HG02852 (cell line): ENCODE results near the gene MAD1L1.

Experiments used
- ATAC-seq: cut with Tn5 transposase; IDR thresholded peaks from one replicate; pipeline ENCODE4 v1.9.1; 2021; ENCODE audit warnings: mild to moderate bottlenecking, moderate library complexity; ENCODE audit not compliant: unreplicated experiment

The MAD1L1 gene

DNA sequence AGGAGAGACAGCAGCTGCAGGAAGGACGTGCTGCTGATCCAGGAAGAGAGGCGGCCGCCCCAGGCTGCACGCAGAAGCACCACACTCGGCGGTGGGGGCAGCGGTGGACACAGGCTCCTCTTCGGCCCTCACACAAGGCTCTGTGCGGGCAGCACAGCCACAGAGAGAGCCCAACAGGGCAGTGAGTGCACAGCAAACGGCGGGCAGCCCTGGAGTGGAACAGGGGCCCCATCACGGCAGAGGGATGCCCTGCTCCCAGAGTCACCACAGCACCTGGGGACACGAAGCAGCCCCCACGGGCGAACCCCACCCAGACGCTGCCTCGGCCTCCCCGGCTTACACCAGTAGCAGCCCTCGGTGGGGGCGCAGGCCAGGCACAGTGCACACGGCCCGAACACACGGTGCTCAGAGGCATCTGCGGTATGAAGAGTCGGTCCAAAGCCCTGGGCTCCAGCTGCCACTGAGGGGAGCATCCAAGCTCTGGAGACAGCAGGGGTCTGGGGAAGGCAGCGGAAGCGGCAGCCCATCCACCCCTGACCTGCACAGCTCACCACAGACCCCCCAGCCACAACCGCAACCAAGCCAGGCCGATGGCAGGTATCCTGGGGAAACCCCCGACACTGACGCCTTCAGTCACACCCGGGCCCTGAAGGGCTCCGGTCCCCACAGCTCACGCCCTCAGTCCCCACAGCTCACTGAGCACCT is 26.1 kb upstream of the MAD1L1 start:
- peak; percentile 76 for ATAC-seq

DNA sequence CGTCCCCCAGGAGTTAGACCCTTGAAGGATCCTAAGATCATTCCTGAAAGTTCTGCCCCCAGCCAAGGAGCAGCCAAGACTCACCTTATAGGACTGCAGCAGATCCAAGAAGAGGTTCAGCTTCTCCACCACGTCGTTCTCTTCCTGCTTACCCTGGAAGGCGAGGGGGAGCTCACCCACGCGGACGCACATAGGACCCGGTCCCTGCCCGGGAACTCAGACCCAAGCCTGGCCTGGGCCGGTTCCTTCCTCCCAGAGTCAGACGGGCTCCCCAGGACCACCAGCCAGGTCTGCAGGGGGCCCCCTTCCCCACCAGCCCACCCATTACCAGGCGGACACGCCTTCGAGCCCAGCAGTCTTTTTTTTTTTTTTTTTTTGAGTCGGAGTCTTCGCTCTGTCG is 24.9 kb upstream of the MAD1L1 start:
- no peak for ATAC-seq

DNA sequence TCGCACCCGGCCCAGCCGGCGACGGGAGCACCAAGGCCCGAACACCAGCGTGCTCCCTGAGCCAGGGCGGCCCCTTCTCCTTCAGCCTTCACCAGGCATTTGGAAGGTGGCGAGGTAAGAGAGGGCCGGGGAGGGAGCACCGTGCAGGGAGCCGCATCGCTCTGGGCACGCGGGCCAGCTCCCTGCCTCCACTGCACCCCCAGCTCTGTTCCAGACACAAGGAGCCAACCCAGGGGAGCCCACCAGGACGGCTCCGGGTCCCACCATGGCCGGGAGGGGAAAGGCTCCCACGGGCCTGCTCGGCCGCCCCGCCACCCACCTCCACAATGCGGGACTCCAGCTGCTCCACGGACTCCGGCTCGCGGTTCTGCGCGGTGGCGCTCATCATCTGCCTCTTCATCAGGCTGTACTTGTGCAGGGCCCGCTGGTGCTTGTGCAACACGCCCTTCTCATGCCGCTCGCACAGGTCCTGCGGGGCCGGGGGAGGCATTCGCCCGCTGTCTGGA is 24.4 kb upstream of the MAD1L1 start:
- no peak for ATAC-seq

DNA sequence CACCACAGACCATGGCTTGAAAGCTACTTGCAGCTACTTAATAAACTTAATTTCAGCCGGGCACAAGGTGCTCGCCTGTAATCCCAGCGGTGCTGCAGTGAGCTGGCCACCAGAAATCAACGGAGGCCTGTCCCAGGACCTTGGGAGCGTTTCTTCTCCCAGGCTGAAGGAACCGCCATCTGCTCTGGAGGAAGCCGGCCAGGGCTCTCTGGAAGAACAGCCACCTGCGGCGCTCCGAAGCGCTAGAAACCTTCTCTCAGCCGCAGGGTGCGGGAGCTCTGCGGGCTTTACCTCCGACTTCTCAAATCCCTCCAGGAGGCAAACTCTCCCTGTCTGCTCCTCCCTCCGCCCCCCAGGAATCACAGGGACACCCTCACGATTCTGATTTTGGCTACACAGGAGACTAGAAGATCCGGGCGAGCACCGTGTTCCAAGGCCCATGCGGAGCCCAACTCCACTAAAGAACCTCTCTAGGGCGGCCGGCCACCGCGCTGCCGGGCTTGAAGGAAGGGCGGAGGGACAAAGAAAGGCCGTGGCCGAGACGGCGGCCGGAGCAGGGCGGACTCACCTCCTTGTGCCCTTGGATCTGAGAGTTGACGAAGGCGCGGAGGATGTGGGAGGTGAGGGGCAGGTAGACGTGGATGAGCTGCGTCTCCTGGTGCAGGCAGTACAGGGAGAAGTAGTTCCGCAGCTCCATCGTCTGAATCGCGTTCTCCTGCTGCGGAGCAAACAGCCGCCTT is 23.7 kb upstream of the MAD1L1 start:
- no peak for ATAC-seq

DNA sequence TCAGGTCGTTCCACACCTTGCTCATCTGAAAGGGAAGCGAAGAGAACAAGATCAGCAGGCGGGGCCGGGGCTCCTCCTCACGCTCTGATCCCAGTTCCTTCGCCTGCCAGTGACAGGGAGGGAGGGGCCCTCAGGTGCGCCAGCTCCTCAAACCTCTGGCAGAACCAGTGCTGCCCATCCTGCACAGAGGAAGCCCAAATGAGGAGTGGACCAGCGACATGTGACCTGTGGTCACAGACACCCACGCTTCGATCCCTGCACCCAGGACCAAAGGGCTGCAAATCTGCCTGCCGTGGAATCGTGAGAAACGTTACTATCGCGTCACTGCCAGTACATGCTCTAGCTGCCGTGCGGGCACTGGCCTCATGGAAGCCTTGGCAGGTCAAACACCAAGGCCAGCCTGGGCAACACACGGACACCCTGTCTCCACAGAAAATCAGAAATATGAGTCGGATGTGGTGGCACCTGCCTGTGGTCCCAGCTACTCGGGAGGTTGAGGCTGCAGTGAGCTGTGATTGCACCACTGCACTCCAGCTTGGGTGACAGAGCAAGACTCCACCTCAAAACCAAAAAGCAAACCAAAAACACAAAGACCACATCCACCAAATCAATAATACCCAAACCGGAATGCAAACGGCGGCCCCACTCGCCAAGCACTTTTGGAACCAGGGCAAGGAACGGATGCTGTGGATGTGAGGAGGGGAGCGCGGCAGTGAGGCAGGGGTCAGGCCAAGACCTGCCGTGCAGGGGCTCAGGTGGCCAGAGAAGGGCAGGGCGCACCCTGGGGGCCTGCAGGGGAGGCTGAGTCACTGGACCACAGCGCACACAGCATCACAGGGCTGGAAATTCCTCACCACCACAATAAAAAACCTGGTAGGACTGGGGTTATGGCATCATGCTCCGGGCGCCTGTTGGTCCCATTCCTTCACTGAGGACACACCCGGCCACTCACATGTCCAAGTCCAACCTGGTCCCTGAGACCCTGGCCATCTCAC is 22.7 kb upstream of the MAD1L1 start:
- ATAC-seq = no peak

- ATAC-seq = no peak
Observed at GRCh38 chr7:2254429-2255144, 21.8 kb upstream of the MAD1L1 start.

GRCh38 chr7:2253525-2254244 is 20.9 kb upstream of the MAD1L1 start:
- ATAC-seq = no peak

DNA sequence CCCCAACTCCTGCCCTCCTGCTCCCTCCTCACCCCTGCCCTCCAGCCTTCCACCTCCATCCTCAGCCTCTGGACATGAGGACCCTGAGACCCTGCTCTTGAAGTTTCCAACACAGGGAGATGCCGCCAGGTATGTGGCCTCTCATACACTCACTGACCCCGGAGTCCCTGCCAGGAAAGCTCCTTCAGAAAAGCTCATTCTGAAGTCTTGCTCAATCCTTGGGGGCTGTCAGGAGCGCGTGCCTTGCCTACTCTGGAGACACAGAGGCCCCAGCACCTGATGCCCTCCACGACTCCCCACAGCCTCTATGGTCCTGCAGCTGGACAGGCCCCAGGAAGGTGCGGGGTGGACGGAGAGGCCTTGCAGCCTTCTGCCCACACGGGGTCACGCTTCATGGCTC is 20.3 kb upstream of the MAD1L1 start:
- no peak for ATAC-seq

DNA sequence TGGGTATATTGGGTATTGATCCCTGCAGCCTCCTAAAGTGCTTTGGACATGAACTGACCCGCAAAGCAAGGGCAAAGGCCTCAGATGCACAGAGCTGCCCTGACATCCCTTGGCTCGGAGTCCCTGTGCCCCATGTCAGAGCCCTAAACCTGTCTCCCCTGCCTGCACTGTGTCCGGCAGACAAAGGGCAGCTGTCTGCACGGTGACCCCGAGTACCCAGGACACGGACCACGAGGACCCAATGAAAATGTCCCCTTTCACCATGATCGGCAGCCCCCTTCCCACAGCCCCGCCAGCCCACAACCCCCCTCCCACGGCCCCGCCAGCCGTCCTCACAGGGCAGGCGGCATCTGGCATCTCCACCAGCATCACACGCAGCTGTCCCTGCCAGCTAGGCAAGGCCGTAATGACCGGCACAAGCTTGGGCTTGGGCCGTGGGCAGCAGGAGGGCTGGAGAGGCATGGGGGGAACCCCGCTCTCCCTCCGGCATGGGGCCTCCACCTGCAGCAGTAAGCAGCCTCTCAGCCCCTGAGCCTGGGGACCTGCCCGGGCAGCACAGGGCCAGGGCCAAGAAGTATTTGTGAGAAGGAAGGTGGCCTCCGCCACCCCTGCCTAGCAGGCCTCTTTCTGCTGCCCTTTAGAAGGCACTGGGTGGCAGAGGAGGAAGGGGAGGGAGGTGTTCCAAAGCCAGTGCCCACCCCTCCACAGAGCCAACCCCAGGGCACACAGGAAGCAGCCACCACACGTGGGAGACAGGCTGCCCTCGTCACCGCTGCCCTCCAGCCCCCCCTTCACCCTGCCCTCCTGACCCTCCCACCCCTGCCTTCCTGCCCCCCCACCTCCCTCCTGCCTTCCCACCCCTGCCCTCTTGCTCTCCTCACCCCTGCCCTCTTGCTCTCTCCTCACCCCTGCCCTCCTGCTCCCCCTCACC is 19.4 kb upstream of the MAD1L1 start:
- ATAC-seq = no peak

GRCh38 chr7:2251381-2251780 is 18.6 kb upstream of the MAD1L1 start:
- no peak for ATAC-seq

- no peak for ATAC-seq
Observed at GRCh38 chr7:2249744-2250323, 17.1 kb upstream of the MAD1L1 start.

DNA sequence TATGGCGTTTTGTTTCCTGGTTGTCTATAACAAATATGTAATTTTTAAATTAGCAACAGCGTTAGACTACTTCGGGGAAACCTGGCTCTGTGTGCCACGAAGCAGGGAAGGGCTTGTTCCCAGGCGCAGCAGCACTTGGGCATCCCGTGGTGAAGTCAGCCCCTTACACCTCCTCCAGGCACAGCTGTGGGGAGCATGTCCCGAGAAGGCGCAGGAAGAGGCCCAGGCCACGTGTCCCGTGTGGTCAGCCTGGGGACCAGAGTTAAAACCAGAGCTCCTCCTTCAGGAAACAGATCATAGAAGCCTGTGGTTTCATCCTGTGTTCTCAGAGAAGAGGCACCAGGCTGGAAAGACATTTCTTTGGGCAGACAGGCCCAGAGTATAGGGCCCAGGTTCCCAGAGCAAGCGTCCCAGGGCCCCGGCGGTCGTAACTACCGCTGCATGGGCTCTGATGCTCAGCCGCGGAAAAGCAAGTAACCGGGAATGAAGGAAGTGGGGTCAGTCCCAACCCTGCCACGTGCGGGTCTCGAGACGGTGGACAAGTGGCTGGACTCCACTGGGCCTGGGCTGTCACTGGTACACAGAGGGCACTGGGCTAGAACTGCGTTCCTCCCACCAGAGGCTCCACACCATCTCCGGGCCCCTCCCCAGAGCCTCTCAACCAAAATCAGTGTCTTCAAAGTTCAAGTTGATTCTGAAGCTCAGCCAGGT is 16.4 kb upstream of the MAD1L1 start:
- no peak for ATAC-seq

DNA sequence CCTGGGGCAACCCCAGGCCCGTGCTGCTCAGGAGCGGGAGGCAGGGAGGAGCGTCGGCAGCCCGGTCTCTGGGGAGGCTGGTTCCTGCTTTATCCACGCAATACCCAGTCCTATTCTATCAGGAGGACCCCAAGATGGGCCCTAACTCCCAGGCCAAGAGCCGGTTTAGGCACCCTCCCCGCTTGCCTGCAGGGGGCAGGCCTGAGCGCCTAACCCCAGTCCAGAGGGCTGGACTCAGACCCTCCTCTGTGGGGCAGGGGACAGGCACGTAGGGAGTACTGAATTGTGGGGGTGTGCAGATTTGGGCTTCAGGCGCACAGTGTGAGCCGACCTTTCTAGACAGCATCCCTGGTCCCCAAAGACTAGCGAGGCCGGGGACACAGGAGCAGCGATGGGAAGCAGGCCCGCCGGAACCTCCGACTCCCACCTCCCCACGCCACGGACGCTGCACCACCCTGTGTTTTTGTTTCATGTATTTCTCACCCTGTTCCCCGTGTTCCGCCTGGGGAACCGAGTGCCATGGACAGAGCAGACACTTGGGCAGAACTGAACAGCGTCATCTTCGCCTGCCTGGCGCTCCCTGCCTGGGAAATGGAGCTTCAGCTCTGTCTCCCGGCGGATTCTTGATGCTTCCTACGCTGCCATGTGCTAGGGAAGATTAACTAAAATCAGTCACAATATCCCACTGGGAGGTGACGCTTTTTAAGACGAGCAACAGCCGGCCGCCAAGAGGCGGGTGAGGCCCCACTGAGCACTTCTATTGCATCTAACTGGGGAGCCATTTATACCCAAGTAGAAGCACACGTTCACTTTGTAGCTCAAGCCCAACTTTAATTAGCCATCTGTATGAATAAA is 14.6 kb upstream of the MAD1L1 start:
- ATAC-seq = no peak

DNA sequence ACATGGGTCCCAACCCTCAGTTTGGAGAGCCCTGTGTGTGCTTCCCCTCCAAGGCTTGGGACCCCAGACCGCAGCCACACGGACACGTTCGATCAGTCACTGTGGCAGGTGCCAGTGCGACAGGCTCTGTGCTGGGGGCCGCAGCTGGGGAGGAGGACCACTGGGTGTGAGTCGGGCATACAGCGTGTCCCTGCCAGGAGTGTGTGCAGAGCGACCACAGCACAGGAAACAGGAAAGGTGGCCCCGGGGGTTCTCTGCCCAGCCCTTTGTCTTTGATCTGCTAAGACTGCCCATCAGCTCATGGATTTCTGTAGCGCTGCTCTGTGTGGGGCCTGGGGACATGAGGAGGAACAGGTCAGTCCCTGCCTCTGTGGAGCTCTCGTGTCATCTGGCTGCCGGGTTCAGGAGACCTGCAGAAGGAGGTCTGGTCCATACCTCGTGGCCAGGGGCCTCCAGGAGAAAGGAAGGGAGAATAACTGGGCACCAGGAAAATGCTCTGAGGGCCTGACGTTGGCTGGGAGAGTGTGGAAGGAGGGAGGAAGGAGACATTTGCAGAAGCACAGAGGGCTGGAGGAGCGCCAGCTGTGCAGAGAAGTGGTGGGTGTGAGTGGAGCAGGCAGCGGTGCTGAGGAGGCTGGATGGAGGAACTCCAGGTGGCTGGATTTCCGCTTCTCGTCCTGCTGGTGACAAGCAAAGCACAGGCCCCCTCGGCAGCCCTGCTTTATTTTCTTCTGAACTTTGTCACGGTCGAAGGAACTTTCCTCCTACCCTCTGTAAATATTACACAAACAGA is 13.3 kb upstream of the MAD1L1 start:
- no peak for ATAC-seq

- no peak for ATAC-seq
Observed at GRCh38 chr7:2244404-2244995, 11.8 kb upstream of the MAD1L1 start.

- no peak for ATAC-seq
Observed at GRCh38 chr7:2243458-2243857, 10.7 kb upstream of the MAD1L1 start.
